ENCODE results near the gene AKT3. TPM values are rescaled to one million over a fixed set of nuclear protein-coding genes. Genes with fewer than 3 reads are reported as not detected.

AKT3 gene
- total RNA-seq, 1 donor from 2014 or later: 61.9 TPM

DNA sequence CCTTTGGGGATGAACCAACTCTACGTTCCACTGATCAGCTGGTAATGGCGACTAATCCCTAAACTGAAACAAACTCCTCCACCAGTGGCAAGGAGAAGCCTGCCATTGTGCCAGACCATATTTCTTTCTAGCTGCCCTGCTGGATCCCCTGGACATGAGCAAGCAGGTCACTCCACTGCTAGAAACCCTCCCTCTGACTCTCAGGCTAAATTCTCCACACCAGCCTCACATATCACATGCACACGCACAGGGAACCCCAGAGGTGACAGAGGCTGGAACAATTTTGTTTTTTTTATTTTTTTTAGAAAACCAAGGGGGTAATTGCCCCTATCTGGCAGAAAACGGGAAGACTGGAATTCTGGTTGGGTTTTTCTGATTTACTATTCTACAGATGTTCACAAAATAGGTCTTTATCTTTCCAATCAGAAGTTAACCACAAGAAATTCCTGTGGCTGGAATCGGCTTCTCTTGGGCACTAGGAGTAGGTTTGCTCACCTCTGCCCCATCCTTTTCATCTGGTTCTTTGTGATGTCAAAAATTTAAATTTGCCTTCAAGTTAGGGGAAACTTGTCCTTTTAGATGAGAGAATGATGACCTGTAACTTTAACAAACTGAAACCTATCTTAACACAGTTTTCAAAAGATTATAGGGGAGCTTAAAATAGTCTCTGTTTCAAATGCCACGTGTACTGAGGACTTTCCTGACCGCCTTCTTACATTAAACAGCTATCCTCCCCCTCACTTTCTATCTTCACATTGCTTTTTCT lies 336.1 kb downstream of the AKT3 start:
- no peak overlapping the region for H3K27ac ChIP-seq
- TF ChIP-seq, protein P1, sequence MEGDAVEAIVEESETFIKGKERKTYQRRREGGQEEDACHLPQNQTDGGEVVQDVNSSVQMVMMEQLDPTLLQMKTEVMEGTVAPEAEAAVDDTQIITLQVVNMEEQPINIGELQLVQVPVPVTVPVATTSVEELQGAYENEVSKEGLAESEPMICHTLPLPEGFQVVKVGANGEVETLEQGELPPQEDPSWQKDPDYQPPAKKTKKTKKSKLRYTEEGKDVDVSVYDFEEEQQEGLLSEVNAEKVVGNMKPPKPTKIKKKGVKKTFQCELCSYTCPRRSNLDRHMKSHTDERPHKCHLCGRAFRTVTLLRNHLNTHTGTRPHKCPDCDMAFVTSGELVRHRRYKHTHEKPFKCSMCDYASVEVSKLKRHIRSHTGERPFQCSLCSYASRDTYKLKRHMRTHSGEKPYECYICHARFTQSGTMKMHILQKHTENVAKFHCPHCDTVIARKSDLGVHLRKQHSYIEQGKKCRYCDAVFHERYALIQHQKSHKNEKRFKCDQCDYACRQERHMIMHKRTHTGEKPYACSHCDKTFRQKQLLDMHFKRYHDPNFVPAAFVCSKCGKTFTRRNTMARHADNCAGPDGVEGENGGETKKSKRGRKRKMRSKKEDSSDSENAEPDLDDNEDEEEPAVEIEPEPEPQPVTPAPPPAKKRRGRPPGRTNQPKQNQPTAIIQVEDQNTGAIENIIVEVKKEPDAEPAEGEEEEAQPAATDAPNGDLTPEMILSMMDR (IDR thresholded peaks at IDR 0.05): no peak
- TF ChIP-seq POLR2A (IDR thresholded peaks at IDR 0.05): no peak
- no peak for TF ChIP-seq POLR2AphosphoS5 (IDR thresholded peaks at IDR 0.05; ENCODE audit: insufficient read depth in 1 of 2, low read depth in 1 of 2)
- H3K4me3 ChIP-seq: no peak overlapping the region
- H3K27me3 ChIP-seq: no peaks in the 10 kb centered on the region
- H3K4me1 ChIP-seq: no peaks in the 10 kb centered on the region
- DNase-seq (ENCODE audit: extremely low spot score in 2 of 2): no peak
- intact Hi-C loops (cut with DNase I): no loop called here
- no peaks in the 10 kb centered on the region for H3K9me3 ChIP-seq
- peaks cover 0 to 15% of the 10 kb centered on the region in 2 donors for H3K36me3 ChIP-seq

DNA sequence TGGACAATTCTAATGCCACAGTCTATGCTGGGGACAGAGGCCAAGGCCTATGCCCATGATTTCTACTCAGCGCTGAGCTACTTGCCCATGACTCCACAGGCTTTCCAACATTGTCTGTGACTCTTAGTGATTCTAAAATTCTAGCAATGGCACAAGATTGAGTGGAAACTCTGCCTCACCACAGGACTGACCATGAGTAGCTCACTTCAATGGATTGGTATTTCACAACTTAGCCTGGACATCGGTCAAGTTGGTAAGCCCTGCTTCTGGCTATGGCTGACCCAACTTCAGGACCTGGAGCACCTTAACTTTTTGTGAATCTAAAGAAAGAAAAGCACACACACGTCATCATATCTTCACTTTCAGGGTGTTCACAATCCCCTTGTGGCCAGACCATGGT lies 339.1 kb downstream of the AKT3 start:
- TF ChIP-seq, protein P1 (IDR thresholded peaks at IDR 0.05): no peak
- TF ChIP-seq POLR2A (IDR thresholded peaks at IDR 0.05) (no peak), POLR2AphosphoS5 (IDR thresholded peaks at IDR 0.05; ENCODE audit: insufficient read depth in 1 of 2, low read depth in 1 of 2) (no peak)
- Histone ChIP-seq H3K4me1 (peaks cover 5% of the 10 kb centered on the region), H3K27me3 (no peaks in the 10 kb centered on the region), H3K4me3 (no peak overlapping the region), H3K27ac (no peak overlapping the region), H3K36me3 (peaks cover 0 to 15% of the 10 kb centered on the region in 2 donors), H3K9me3 (no peaks in the 10 kb centered on the region)
- no peak for DNase-seq (ENCODE audit: extremely low spot score in 2 of 2)
- intact Hi-C loops (cut with DNase I): no loop called here

GRCh38 chr1:243508943-243509342 lies 341.1 kb downstream of the AKT3 start:
- Histone ChIP-seq H3K27me3 (no peaks in the 10 kb centered on the region), H3K4me3 (no peak overlapping the region), H3K4me1 (peaks cover 5% of the 10 kb centered on the region), H3K27ac (no peak overlapping the region), H3K36me3 (peaks cover 0 to 27% of the 10 kb centered on the region in 2 donors), H3K9me3 (no peaks in the 10 kb centered on the region)
- DNase-seq (ENCODE audit: extremely low spot score in 2 of 2): no peak
- TF ChIP-seq, protein P1 (IDR thresholded peaks at IDR 0.05): no peak
- no peak for TF ChIP-seq POLR2A (IDR thresholded peaks at IDR 0.05)
- no peak for TF ChIP-seq POLR2AphosphoS5 (IDR thresholded peaks at IDR 0.05; ENCODE audit: insufficient read depth in 1 of 2, low read depth in 1 of 2)
- intact Hi-C loops (cut with DNase I): no loop called here

DNA sequence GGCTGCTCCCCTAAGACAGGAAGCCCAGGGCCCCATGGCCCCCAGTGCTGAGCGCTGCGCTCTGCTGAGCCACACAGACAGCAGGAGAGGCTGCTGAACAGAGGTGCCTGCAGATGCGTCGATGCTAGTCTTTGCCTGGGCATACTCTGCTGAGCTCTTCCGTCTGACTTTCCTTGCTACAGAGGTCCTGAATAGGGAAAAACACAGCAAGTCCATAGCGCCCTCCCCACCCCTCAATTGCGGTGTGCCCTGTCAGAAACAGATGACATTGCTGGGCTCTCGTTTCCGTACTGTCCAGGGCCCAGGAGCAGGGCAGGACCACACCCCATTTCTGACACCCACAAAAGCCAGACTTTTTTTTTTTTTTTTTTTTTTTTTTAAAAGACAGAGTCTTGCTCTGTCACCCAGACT lies 341.7 kb downstream of the AKT3 start:
- H3K36me3 ChIP-seq: peaks cover 0 to 34% of the 10 kb centered on the region in 2 donors
- intact Hi-C loops (cut with DNase I): no loop called here
- H3K4me3 ChIP-seq: no peak overlapping the region
- peaks cover 5% of the 10 kb centered on the region for H3K4me1 ChIP-seq
- TF ChIP-seq POLR2AphosphoS5 (IDR thresholded peaks at IDR 0.05; ENCODE audit: insufficient read depth in 1 of 2, low read depth in 1 of 2): no peak
- no peak for TF ChIP-seq POLR2A (IDR thresholded peaks at IDR 0.05)
- TF ChIP-seq, protein P1 (IDR thresholded peaks at IDR 0.05): no peak
- H3K27me3 ChIP-seq: no peaks in the 10 kb centered on the region
- no peak for DNase-seq (ENCODE audit: extremely low spot score in 2 of 2)
- H3K27ac ChIP-seq: no peak overlapping the region
- no peaks in the 10 kb centered on the region for H3K9me3 ChIP-seq

GRCh38 chr1:243507672-243508302 lies 342.3 kb downstream of the AKT3 start:
- no peaks in the 10 kb centered on the region for H3K9me3 ChIP-seq
- peaks cover 5% of the 10 kb centered on the region for H3K4me1 ChIP-seq
- no peak overlapping the region for H3K27ac ChIP-seq
- DNase-seq (ENCODE audit: extremely low spot score in 2 of 2): no peak
- H3K27me3 ChIP-seq: no peaks in the 10 kb centered on the region
- TF ChIP-seq POLR2A (IDR thresholded peaks at IDR 0.05): no peak
- no peak for TF ChIP-seq POLR2AphosphoS5 (IDR thresholded peaks at IDR 0.05; ENCODE audit: insufficient read depth in 1 of 2, low read depth in 1 of 2)
- TF ChIP-seq, protein P1 (IDR thresholded peaks at IDR 0.05): no peak
- peaks cover 0 to 36% of the 10 kb centered on the region in 2 donors for H3K36me3 ChIP-seq
- intact Hi-C loops (cut with DNase I): no loop called here
- H3K4me3 ChIP-seq: no peak overlapping the region

All from vagina (tissue), 2 donors.